K562 (cell line): ENCODE data around the gene OR2T10. TPM values are rescaled to one million over a fixed set of nuclear protein-coding genes. Genes with fewer than 3 reads are reported as not detected.

Experiments used
- ATAC-seq: fragments of 200-7000 bp; cut with Tn5 transposase; 3 replicates; pipeline ENCODE4 v1.9.1; 2020; ENCODE audit warnings: moderate library complexity
- BruUV-seq: library from RNA; stranded (reverse); fragments of 400-500 nt; replicated peaks from 2 replicates; lab custom pipeline; 2021; lab: Mats Ljungman, UMichigan
- CTCF ChIA-PET: fragments of 300-600 bp; formaldehyde crosslinking; extraction: SDS; loops from one replicate; lab custom pipeline; 2021; ENCODE audit warnings: low intra/inter-chr PET ratio; lab: Yijun Ruan, JAX
- POLR2A ChIA-PET: fragments of 300-600, 350-650 bp; sonication (Branson Sonifier 250); formaldehyde crosslinking; extraction: SDS; loops from one replicate; lab custom pipeline; 2021; ENCODE audit warnings: antibody characterized with exemption, inconsistent platforms; lab: Yijun Ruan, JAX
- DNase-seq, 4 experiments: peaks; one replicate each; pipeline versions ENCODE4 v3.0.0 to v3.0.0-alpha.2; 2011 to 2018; ENCODE audit warnings: low spot score in 3 of 4, mixed read lengths in 3 of 4; ENCODE audit errors: extremely low read depth in 1 of 4
- FAIRE-seq: peaks from 2 replicates; lab custom pipeline; 2011; peaks lifted over from hg19 to GRCh38; lab: Jason Lieb, UNC
- H2AFZ ChIP-seq: 2 replicates; pipeline ENCODE4 v1.6.0; 2011; ENCODE audit warnings: low read depth, low read length, control low read depth, inconsistent platforms
- H3K27ac ChIP-seq: fragments of 200-600 bp; 3 replicates; pipeline ENCODE4 v1.8.0; 2011; ENCODE audit warnings: low read depth, mild to moderate bottlenecking, control low read depth, inconsistent platforms, low read length, moderate library complexity, mixed read lengths; ENCODE audit errors: extremely low read depth
- H3K27me3 ChIP-seq, 2 experiments: fragments of 300-600 bp in 1 of 2; 2 replicates in 1 of 2; 3 replicates in 1 of 2; pipeline versions ENCODE4 v1.6.0 to v1.8.0; 2011; ENCODE audit warnings: inconsistent platforms in 2 of 2, low read length in 2 of 2, mild to moderate bottlenecking in 1 of 2, mixed read lengths in 1 of 2, moderate library complexity in 1 of 2; ENCODE audit not compliant: control insufficient read depth in 2 of 2, insufficient read depth in 2 of 2
- H3K36me3 ChIP-seq: fragments of 300-600 bp; 3 replicates; pipeline ENCODE4 v1.8.0; 2011; ENCODE audit warnings: mild to moderate bottlenecking, low read length, inconsistent platforms; ENCODE audit not compliant: control insufficient read depth, insufficient read depth
- H3K4me1 ChIP-seq, 2 experiments: fragments of 200-600 bp in 1 of 2; replicated peaks in 1 of 2; 2 replicates in 1 of 2; 3 replicates in 1 of 2; pipeline versions ENCODE4 v1.5.1 to v1.8.0; 2011; ENCODE audit warnings: inconsistent platforms in 2 of 2, low read length in 2 of 2, mild to moderate bottlenecking in 1 of 2, mixed read lengths in 1 of 2, moderate library complexity in 1 of 2; ENCODE audit not compliant: control insufficient read depth in 2 of 2, insufficient read depth in 2 of 2
- H3K4me2 ChIP-seq: 2 replicates; pipeline ENCODE4 v1.6.1; 2011; ENCODE audit warnings: low read length, control low read depth, inconsistent platforms, mixed read lengths; ENCODE audit not compliant: insufficient read depth
- H3K4me3 ChIP-seq: fragments of 200-600 bp; sonication (generic), shearing (Covaris generic); 2 replicates; pipeline ENCODE4 v1.5.1; 2016; ENCODE audit warnings: control low read depth, inconsistent platforms
- H3K79me2 ChIP-seq: fragments of 200-600 bp; 3 replicates; pipeline ENCODE4 v1.8.0; 2011; ENCODE audit warnings: low read length, inconsistent platforms; ENCODE audit not compliant: control insufficient read depth, insufficient read depth
- H3K9ac ChIP-seq, 2 experiments: 2 replicates each; pipeline versions ENCODE4 v1.6.0 to v1.6.1; 2011; ENCODE audit warnings: low read depth in 2 of 2, low read length in 2 of 2, control low read depth in 1 of 2, inconsistent platforms in 1 of 2, mild to moderate bottlenecking in 1 of 2, mixed read lengths in 1 of 2; ENCODE audit not compliant: insufficient read depth in 1 of 2
- H3K9me1 ChIP-seq: one replicate; pipeline ENCODE4 v1.6.0; 2011; ENCODE audit warnings: inconsistent platforms, mild to moderate bottlenecking, low read length, moderate library complexity; ENCODE audit not compliant: control insufficient read depth, insufficient read depth
- H3K9me3 ChIP-seq: replicated peaks from 2 replicates; pipeline ENCODE4 v1.5.1; 2011; ENCODE audit warnings: low read depth, low read length, inconsistent platforms; ENCODE audit not compliant: control insufficient read depth, insufficient read depth
- H4K20me1 ChIP-seq: replicated peaks from 2 replicates; pipeline ENCODE4 v1.6.1; 2011; ENCODE audit warnings: low read length, inconsistent platforms, mixed read lengths; ENCODE audit not compliant: control insufficient read depth, insufficient read depth
- ELF4 ChIP-seq: fragments of 450-650 bp; formaldehyde crosslinking; IDR thresholded peaks from 2 replicates; pipeline ENCODE4 v1.4.0; 2022; ENCODE audit warnings: missing genetic modification characterization
- GATAD2A ChIP-seq: fragments of 450-650 bp; IDR thresholded peaks from 2 replicates; pipeline ENCODE4 v1.6.1; 2017
- NR4A1 ChIP-seq, 2 experiments: fragments of 250-450 bp in 1 of 2; fragments of 450-650 bp in 1 of 2; sonication (Bioruptor Pico) in 1 of 2; IDR thresholded peaks; 2 replicates each; pipeline versions ENCODE4 v1.4.0 to v1.6.1; 2016 to 2020; ENCODE audit warnings: mild to moderate bottlenecking in 2 of 2, missing compliant biosample characterization in 1 of 2, missing genetic modification characterization in 1 of 2, moderate library complexity in 1 of 2
- SLC30A9 ChIP-seq: fragments of 250-450 bp; sonication (Bioruptor Pico); IDR thresholded peaks from 2 replicates; pipeline ENCODE4 v1.8.0; 2022; ENCODE audit warnings: mild to moderate bottlenecking, moderate library complexity
- SRSF7 ChIP-seq: fragments of 200-400 bp; formaldehyde crosslinking; optimal IDR thresholded peaks from 2 replicates; pipeline ENCODE3; 2017; ENCODE audit warnings: mild to moderate bottlenecking, low read depth, low read length
- TOE1 ChIP-seq, 2 experiments: fragments of 450-650 bp in 1 of 2; sonication (generic) in 1 of 2; formaldehyde crosslinking in 1 of 2; IDR thresholded peaks; 2 replicates each; pipeline versions ENCODE4 v1.7.1 to v1.8.0; 2016 to 2022; ENCODE audit warnings: borderline replicate concordance in 2 of 2, mild to moderate bottlenecking in 2 of 2, antibody characterized with exemption in 1 of 2, inconsistent platforms in 1 of 2, low read depth in 1 of 2, missing genetic modification reagents in 1 of 2, moderate library complexity in 1 of 2
- ZNF644 ChIP-seq: fragments of 200-800 bp; sonication (Bioruptor generic); IDR thresholded peaks from 2 replicates; pipeline ENCODE4 v1.6.1; 2016; ENCODE audit warnings: low read depth, missing genetic modification characterization, missing compliant biosample characterization
- WGBS: fragments of 100-300 bp; shearing (Covaris generic); methylation state at CpG from one replicate; pipeline ENCODE4 v1.1.6; 2016; ENCODE audit warnings: low coverage, mixed read lengths; ENCODE audit not compliant: insufficient coverage; ENCODE audit errors: missing lambda C conversion rate; 5-methylcytosine and 5-hydroxymethylcytosine counted together
- in situ Hi-C: fragments of 300-500 bp; cut with MboI; formaldehyde crosslinking; loops from 4 replicates; pipeline ENCODE4 v1.15.0; 2018; ENCODE audit warnings: inconsistent platforms, mixed read lengths
- intact Hi-C: fragments of 100-400 bp; cut with micrococcal nuclease; formaldehyde crosslinking; loops from 2 replicates; pipeline ENCODE4 v1.14.2; 2022
- polyA plus RNA-seq, 8 experiments: library from polyadenylated mRNA; depleted of rRNA in 4 of 8; stranded (reverse) in 5 of 8; unstranded in 3 of 8; fragments of >200 nt; fragmentation: Nextera tagmentation in 2 of 8; fragmentation: Illumina TruSeq in 1 of 8; extraction: Ambion mirVana in 2 of 8; extraction: Trizol in 1 of 8; gene quantifications; 2 replicates each; pipeline versions ENCODE4 v1.2.1 to v1.2.3, GENCODE V29; 2011 to 2014; ENCODE audit warnings: inconsistent platforms in 1 of 8, missing spikeins in 1 of 8
- total RNA-seq, 7 experiments: library from RNA; depleted of rRNA in 6 of 7; stranded (reverse); fragments of >200 nt in 6 of 7; fragmentation: Illumina TruSeq in 2 of 7; extraction: Trizol in 2 of 7; gene quantifications; 2 replicates each; pipeline versions ENCODE4 v1.2.1 to v1.2.3, GENCODE V29; 2011 to 2021; ENCODE audit warnings: low replicate concordance in 1 of 7
- TF ChIP-seq, protein P1 (sequence below): fragments of 200-800 bp; sonication (Bioruptor generic); IDR thresholded peaks from 2 replicates; pipeline ENCODE4 v1.6.1; 2017; ENCODE audit warnings: missing genetic modification characterization, missing compliant biosample characterization
- TF ChIP-seq, protein P2 (sequence below): sonication (generic); formaldehyde crosslinking; IDR thresholded peaks from 2 replicates; pipeline ENCODE4 v1.8.1; 2023; ENCODE audit warnings: mild to moderate bottlenecking, missing genetic modification reagents, moderate library complexity
- TF ChIP-seq, protein P3 (sequence below): fragments of 250-450 bp; sonication (Bioruptor Pico); IDR thresholded peaks from 2 replicates; pipeline ENCODE4 v1.5.0; 2021

The OR2T10 gene
- total and polyA plus RNA-seq, 9 of the 15 experiments (the other 6 are each of a cell fraction or from before 2014, with no cell fraction given): not detected

DNA sequence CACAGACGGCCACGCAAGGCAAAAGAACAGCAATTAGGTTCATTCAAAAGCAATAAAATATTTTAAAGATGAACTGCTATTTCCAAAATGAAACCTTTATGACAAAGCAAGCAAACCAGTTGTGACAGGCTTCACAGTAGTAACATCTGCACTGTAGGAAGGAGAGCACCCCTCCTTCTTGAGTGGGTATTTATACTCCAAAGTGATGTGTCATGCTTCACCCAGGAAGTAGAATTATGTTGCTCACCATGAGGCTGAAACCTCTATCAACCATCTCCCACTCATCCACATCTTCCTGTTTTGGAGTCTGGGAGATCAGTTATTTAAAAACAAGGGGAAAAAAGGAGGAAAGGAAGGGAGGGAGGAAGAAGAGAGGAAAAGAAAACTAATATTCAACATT, 885 bp downstream of the OR2T10 start (continued):
- TF ChIP-seq, protein P1, sequence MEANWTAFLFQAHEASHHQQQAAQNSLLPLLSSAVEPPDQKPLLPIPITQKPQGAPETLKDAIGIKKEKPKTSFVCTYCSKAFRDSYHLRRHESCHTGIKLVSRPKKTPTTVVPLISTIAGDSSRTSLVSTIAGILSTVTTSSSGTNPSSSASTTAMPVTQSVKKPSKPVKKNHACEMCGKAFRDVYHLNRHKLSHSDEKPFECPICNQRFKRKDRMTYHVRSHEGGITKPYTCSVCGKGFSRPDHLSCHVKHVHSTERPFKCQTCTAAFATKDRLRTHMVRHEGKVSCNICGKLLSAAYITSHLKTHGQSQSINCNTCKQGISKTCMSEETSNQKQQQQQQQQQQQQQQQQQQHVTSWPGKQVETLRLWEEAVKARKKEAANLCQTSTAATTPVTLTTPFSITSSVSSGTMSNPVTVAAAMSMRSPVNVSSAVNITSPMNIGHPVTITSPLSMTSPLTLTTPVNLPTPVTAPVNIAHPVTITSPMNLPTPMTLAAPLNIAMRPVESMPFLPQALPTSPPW (CRISPR knock-in tag): peak; percentile 58; the same call in 1 of the 2 replicates
- TF ChIP-seq SRSF7: no peak
- no peak for TF ChIP-seq NR4A1 (CRISPR knock-in tag; IDR thresholded peaks at IDR 0.05)
- no peak for TF ChIP-seq NR4A1 (tag; IDR thresholded peaks at IDR 0.05)

DNA sequence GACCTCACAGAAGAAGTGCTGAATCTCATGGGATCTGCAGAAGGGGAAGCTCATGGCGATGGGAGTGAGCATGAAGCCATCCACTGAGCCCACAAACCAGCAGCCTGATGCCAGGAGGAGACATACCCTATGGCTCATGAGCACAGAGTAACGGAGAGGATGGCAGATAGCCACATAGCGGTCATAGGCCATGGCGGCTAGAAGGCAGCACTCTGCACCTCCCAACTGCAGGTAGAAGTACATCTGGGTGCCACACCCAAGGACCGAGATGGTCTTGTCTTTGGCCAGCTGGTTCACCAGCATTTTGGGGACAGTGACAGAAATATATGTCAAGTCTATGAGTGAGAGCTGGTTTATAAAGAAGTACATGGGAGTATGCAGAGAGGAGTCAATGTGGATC, 4.3 kb downstream of the OR2T10 start:
- POLR2A ChIA-PET: no interaction called here
- Histone ChIP-seq H3K79me2 (no peaks in the 10 kb centered on the region), H3K4me3 (no peak overlapping the region)
- no peak for TF ChIP-seq GATAD2A
- no peak for TF ChIP-seq ELF4 (CRISPR knock-in tag)
- no peak for TF ChIP-seq TOE1 (IDR thresholded peaks at IDR 0.05; ENCODE audit: borderline replicate concordance)
- no peak for TF ChIP-seq TOE1 (CRISPR knock-in tag; IDR thresholded peaks at IDR 0.05; ENCODE audit: borderline replicate concordance, low read depth)
- TF ChIP-seq, protein P2, sequence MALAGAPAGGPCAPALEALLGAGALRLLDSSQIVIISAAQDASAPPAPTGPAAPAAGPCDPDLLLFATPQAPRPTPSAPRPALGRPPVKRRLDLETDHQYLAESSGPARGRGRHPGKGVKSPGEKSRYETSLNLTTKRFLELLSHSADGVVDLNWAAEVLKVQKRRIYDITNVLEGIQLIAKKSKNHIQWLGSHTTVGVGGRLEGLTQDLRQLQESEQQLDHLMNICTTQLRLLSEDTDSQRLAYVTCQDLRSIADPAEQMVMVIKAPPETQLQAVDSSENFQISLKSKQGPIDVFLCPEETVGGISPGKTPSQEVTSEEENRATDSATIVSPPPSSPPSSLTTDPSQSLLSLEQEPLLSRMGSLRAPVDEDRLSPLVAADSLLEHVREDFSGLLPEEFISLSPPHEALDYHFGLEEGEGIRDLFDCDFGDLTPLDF: no peak
- TF ChIP-seq, protein P3, sequence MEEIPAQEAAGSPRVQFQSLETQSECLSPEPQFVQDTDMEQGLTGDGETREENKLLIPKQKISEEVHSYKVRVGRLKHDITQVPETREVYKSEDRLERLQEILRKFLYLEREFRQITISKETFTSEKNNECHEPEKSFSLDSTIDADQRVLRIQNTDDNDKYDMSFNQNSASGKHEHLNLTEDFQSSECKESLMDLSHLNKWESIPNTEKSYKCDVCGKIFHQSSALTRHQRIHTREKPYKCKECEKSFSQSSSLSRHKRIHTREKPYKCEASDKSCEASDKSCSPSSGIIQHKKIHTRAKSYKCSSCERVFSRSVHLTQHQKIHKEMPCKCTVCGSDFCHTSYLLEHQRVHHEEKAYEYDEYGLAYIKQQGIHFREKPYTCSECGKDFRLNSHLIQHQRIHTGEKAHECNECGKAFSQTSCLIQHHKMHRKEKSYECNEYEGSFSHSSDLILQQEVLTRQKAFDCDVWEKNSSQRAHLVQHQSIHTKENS (CRISPR knock-in tag): no peak
- TF ChIP-seq ZNF644 (tag): no peak
- TF ChIP-seq SLC30A9 (CRISPR knock-in tag): no peak
- TF ChIP-seq, all 486 proteins: peak for 0
- H3K27me3 ChIP-seq: no peaks in the 10 kb centered on the region
- H2AFZ ChIP-seq: no peak overlapping the region
- no peak overlapping the region for H3K4me2 ChIP-seq
- no peaks in the 10 kb centered on the region for H3K9me1 ChIP-seq
- H4K20me1 ChIP-seq: no peaks in the 10 kb centered on the region
- intact Hi-C loops (no loop called here), in situ Hi-C loops (no loop called here)
- BruUV-seq: no TSS peak
- H3K36me3 ChIP-seq: no peaks in the 10 kb centered on the region
- no peaks in the 10 kb centered on the region for H3K9me3 ChIP-seq
- CTCF ChIA-PET: no interaction called here
- DNase-seq (no peak), FAIRE-seq (no peak), ATAC-seq (no peak)
- no peaks in the 10 kb centered on the region; a peak in 1 of 5 replicates for H3K4me1 ChIP-seq
- H3K27ac ChIP-seq: no peak overlapping the region
- H3K9ac ChIP-seq: no peak overlapping the region
- 29% methylated on average over 1 of the region's 5 CpGs for WGBS
